ENCODE measurements around the gene LRCH3. TPM values are rescaled to one million over a fixed set of nuclear protein-coding genes. Genes with fewer than 3 reads are reported as not detected.
A peak's percentile ranks its signal among the peaks of the same experiment; 100 is the strongest.

The LRCH3 gene
- polyA plus RNA-seq (2013, experiment 1 of 2), result 28.3 TPM
- polyA plus RNA-seq (2013, experiment 2 of 2), result 26.8 TPM

DNA sequence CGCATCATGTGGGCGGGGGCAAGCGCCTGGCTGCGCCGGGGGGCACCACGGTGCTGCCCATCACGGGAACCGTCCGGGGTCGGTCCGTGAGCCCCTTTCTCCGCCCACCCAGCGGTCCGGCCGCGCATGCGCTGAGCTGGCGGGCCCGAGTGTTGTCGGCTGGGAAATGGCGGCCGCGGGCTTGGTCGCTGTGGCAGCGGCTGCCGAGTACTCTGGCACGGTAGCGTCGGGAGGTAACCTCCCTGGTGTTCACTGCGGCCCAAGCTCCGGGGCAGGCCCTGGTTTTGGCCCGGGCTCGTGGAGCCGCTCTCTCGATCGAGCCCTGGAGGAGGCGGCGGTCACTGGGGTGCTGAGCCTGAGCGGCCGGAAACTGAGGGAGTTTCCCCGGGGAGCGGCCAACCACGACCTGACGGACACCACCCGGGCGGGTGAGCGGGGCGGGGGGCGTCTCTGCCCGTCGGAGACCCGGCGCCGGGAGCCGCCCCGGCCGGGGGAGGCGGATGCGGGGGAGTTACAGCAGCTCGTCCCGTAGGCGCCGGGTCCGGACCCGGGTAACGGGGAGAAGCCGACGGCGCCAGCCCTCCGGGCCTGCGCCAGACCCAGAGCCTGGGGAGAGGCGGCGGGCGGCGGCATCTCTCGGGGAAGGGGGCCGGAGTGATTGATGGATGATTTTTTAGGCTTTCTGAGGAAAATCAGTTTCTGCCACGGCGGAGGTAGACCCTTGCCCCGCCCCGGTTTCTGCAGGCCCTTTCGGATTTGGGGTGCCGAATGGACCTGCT is at the start of gene LRCH3:
Gene LRCH3, plus strand, starts transcription at position 142 of the 779 bp plus-strand sequence. Its CDS starts 25 bp downstream, at position 167.
- peak within 1 kb of the TSS; percentile 68 for H3K23ac ChIP-seq (ENCODE audit: low read length)
- no peak within 1 kb of the TSS for H4K5ac ChIP-seq (ENCODE audit: low read length)
- no peak within 1 kb of the TSS for H2BK15ac ChIP-seq (replicated peaks; ENCODE audit: low read depth)
- H3K4me2 ChIP-seq (ENCODE audit: low read length), result peak within 1 kb of the TSS; percentile 82
- H2BK120ac ChIP-seq (ENCODE audit: low read depth, low read length), result no peak within 1 kb of the TSS
- peak within 1 kb of the TSS; percentile 81 for H3K4ac ChIP-seq (ENCODE audit: low read depth, low read length)
- H2AK5ac ChIP-seq (ENCODE audit: low read length), result peak within 1 kb of the TSS; percentile 67
- no peaks in the 10 kb centered on the region for H3K27me3 ChIP-seq (ENCODE audit: insufficient read depth, low read length, poor library complexity)
- DNase-seq, result peak; percentile 90
- H3K79me2 ChIP-seq (ENCODE audit: control insufficient read depth, insufficient read depth, low read length), result peaks cover 35% of the 10 kb centered on the region
- H3K9ac ChIP-seq (ENCODE audit: low read length), result peak within 1 kb of the TSS; percentile 97
- H3K79me1 ChIP-seq (ENCODE audit: low read length), result peaks cover 4% of the 10 kb centered on the region
- WGBS (ENCODE audit: extremely low coverage, insufficient coverage, low lambda C conversion rate), result no CpG with 5 or more reads among the region's 83 CpGs
- no peaks in the 10 kb centered on the region for H3K36me3 ChIP-seq (ENCODE audit: control insufficient read depth, insufficient read depth, low read length)
- peak within 1 kb of the TSS; percentile 98 for H3K56ac ChIP-seq (ENCODE audit: low read length)
- peak within 1 kb of the TSS; percentile 79 for H4K8ac ChIP-seq (ENCODE audit: low read depth, low read length)
- H3K18ac ChIP-seq (ENCODE audit: low read length), result peak within 1 kb of the TSS; percentile 92
- H3K4me1 ChIP-seq (ENCODE audit: control insufficient read depth, low read depth, low read length), result no peaks in the 10 kb centered on the region
- peak within 1 kb of the TSS; percentile 81 for H3K27ac ChIP-seq (ENCODE audit: low read depth, low read length)
- peak within 1 kb of the TSS; percentile 82 for H2BK5ac ChIP-seq (ENCODE audit: low read length)
- peak within 1 kb of the TSS; percentile 91 for H3K4me3 ChIP-seq (ENCODE audit: low read length)

DNA sequence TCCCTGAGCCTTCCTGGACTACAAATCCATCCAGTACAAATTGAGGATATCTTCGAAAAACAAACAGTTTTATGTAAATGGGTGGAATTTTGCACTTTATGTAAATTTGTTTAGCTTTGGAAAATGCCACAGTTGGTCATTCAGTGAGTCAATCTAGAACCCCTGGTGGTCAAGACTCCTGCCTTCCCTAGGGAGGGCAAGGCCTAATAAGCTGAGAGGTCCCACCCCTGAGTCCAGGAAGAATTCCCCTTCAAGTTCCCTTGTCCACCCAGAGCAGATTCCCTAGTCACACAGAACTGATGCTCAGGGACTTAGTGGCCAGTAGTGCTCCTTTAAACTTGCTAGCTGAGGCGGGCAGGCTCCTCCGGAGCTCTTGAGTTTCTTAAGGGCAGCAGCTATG is 48.3 kb upstream of the LRCH3 start:
- Histone ChIP-seq H4K5ac (ENCODE audit: low read length) (no peak overlapping the region), H3K9ac (ENCODE audit: low read length) (no peak overlapping the region), H2BK5ac (ENCODE audit: low read length) (no peak overlapping the region), H2AK5ac (ENCODE audit: low read length) (no peak overlapping the region), H3K56ac (ENCODE audit: low read length) (no peak overlapping the region), H3K4me2 (ENCODE audit: low read length) (no peak overlapping the region), H3K4me3 (ENCODE audit: low read length) (no peak overlapping the region), H3K27me3 (ENCODE audit: insufficient read depth, low read length, poor library complexity) (no peaks in the 10 kb centered on the region), H3K36me3 (ENCODE audit: control insufficient read depth, insufficient read depth, low read length) (no peaks in the 10 kb centered on the region), H3K23ac (ENCODE audit: low read length) (no peak overlapping the region), H4K8ac (ENCODE audit: low read depth, low read length) (no peak overlapping the region), H3K27ac (ENCODE audit: low read depth, low read length) (no peak overlapping the region), H3K4me1 (ENCODE audit: control insufficient read depth, low read depth, low read length) (no peaks in the 10 kb centered on the region), H3K79me2 (ENCODE audit: control insufficient read depth, insufficient read depth, low read length) (no peaks in the 10 kb centered on the region), H3K79me1 (ENCODE audit: low read length) (no peaks in the 10 kb centered on the region), H3K18ac (ENCODE audit: low read length) (no peak overlapping the region), H2BK15ac (replicated peaks; ENCODE audit: low read depth) (no peak overlapping the region), H3K4ac (ENCODE audit: low read depth, low read length) (no peak overlapping the region), H2BK120ac (ENCODE audit: low read depth, low read length) (no peak overlapping the region)
- no CpG with 5 or more reads among the region's 3 CpGs for WGBS (ENCODE audit: extremely low coverage, insufficient coverage, low lambda C conversion rate)
- DNase-seq, result peak; percentile 25

DNA sequence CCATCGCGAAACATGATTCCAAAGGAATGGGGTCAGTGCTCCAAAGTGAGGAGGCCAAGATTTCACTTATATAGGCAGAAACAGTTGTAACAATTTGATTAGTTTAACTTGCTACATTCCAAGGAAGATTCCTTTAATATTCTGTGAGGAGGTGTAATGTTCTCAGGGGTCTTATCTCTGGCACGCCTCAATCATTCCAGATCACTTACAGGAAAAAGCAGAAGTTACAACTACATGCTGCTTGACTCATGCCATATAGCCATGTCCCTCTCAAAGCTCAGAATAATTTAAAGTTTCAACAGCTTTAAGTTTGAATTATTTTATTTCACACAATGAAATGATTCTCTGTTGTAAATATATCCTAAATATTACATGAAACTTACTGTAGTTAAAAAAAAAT is 44.8 kb upstream of the LRCH3 start:
- Histone ChIP-seq H3K4me2 (ENCODE audit: low read length) (no peak overlapping the region), H4K5ac (ENCODE audit: low read length) (no peak overlapping the region), H3K79me2 (ENCODE audit: control insufficient read depth, insufficient read depth, low read length) (no peaks in the 10 kb centered on the region), H2BK15ac (replicated peaks; ENCODE audit: low read depth) (no peak overlapping the region), H3K4me3 (ENCODE audit: low read length) (no peak overlapping the region), H2AK5ac (ENCODE audit: low read length) (no peak overlapping the region), H3K56ac (ENCODE audit: low read length) (no peak overlapping the region), H3K4ac (ENCODE audit: low read depth, low read length) (no peak overlapping the region), H2BK120ac (ENCODE audit: low read depth, low read length) (no peak overlapping the region), H3K9ac (ENCODE audit: low read length) (no peak overlapping the region), H3K79me1 (ENCODE audit: low read length) (no peaks in the 10 kb centered on the region), H4K8ac (ENCODE audit: low read depth, low read length) (no peak overlapping the region), H3K4me1 (ENCODE audit: control insufficient read depth, low read depth, low read length) (no peaks in the 10 kb centered on the region), H2BK5ac (ENCODE audit: low read length) (no peak overlapping the region), H3K27me3 (ENCODE audit: insufficient read depth, low read length, poor library complexity) (no peaks in the 10 kb centered on the region), H3K27ac (ENCODE audit: low read depth, low read length) (no peak overlapping the region), H3K36me3 (ENCODE audit: control insufficient read depth, insufficient read depth, low read length) (no peaks in the 10 kb centered on the region), H3K23ac (ENCODE audit: low read length) (no peak overlapping the region), H3K18ac (ENCODE audit: low read length) (no peak overlapping the region)
- peak; percentile 58 for DNase-seq
- no CpG with 5 or more reads among the region's 3 CpGs for WGBS (ENCODE audit: extremely low coverage, insufficient coverage, low lambda C conversion rate)

DNA sequence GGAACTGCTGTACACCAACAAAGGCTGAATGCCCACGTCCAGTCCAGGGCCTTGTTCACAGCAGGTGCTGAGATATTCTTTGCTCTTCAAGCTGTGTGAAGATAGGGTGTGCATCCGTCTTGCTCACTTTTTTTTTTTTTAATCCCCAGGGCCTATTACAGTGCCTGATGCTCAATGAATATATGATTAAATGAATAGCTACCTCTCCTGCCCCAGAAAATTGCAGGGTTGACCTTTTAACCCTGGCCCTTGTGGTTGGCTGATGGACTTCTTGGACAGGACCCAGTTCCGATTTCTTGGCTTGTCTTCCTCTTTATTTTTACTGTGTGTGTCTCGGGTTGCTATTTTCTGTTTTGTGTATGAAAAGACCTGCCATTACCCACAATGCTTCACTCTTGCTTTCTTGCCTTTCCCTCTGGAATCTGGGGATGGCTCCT is 44.2 kb upstream of the LRCH3 start:
- H2BK5ac ChIP-seq (ENCODE audit: low read length), result no peak overlapping the region
- H3K18ac ChIP-seq (ENCODE audit: low read length), result no peak overlapping the region
- WGBS (ENCODE audit: extremely low coverage, insufficient coverage, low lambda C conversion rate), result no CpG with 5 or more reads among the region's 4 CpGs
- no peak overlapping the region for H2BK120ac ChIP-seq (ENCODE audit: low read depth, low read length)
- H3K36me3 ChIP-seq (ENCODE audit: control insufficient read depth, insufficient read depth, low read length), result no peaks in the 10 kb centered on the region
- H3K4ac ChIP-seq (ENCODE audit: low read depth, low read length), result no peak overlapping the region
- DNase-seq, result no peak
- no peak overlapping the region for H2BK15ac ChIP-seq (replicated peaks; ENCODE audit: low read depth)
- H2AK5ac ChIP-seq (ENCODE audit: low read length), result no peak overlapping the region
- no peak overlapping the region for H4K5ac ChIP-seq (ENCODE audit: low read length)
- H3K23ac ChIP-seq (ENCODE audit: low read length), result no peak overlapping the region
- H3K79me2 ChIP-seq (ENCODE audit: control insufficient read depth, insufficient read depth, low read length), result no peaks in the 10 kb centered on the region
- no peaks in the 10 kb centered on the region for H3K79me1 ChIP-seq (ENCODE audit: low read length)
- H3K4me1 ChIP-seq (ENCODE audit: control insufficient read depth, low read depth, low read length), result no peaks in the 10 kb centered on the region
- H3K56ac ChIP-seq (ENCODE audit: low read length), result no peak overlapping the region
- no peak overlapping the region for H3K27ac ChIP-seq (ENCODE audit: low read depth, low read length)
- H3K4me2 ChIP-seq (ENCODE audit: low read length), result no peak overlapping the region
- no peak overlapping the region for H3K9ac ChIP-seq (ENCODE audit: low read length)
- H3K4me3 ChIP-seq (ENCODE audit: low read length), result no peak overlapping the region
- no peak overlapping the region for H4K8ac ChIP-seq (ENCODE audit: low read depth, low read length)
- no peaks in the 10 kb centered on the region for H3K27me3 ChIP-seq (ENCODE audit: insufficient read depth, low read length, poor library complexity)

DNA sequence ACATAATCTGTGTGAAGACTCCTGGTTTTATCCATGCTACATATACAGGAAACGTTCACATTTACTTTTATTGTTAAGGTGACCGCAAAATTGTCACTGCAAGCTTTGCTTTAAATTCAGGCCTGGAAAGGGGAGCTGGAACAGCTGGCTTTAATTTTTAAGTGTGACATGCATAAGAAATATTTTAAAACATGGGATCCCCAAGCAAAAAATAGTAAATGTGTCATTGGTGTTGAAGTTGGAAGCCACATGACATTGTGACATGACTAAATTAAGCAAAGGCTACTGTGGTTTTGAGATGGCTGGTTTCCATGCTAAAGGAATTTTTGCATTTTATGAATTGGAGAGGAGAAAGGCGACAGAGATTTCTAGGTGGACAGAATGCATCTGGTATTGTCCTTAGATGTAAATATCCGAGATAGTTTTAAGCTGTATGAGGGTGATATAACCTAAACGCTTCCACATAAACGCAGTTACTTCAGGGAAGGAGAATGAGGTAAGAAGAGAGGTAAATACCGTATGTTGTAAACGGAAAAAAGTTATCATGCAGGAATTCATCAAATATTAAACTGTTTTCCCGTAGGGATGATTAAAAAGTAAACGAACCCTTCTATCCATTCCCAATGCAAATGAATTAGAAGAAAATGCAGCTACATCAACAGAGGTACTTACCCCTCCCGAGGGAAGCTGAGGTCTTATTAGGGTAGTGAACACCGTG is 42.3 kb upstream of the LRCH3 start:
- peak overlapping the region; percentile 98 for H3K4me2 ChIP-seq (ENCODE audit: low read length)
- H3K79me2 ChIP-seq (ENCODE audit: control insufficient read depth, insufficient read depth, low read length), result peaks cover 3% of the 10 kb centered on the region
- WGBS (ENCODE audit: extremely low coverage, insufficient coverage, low lambda C conversion rate), result no CpG with 5 or more reads among the region's 12 CpGs
- H2BK120ac ChIP-seq (ENCODE audit: low read depth, low read length), result no peak overlapping the region
- H2BK5ac ChIP-seq (ENCODE audit: low read length), result no peak overlapping the region
- H3K23ac ChIP-seq (ENCODE audit: low read length), result no peak overlapping the region
- H3K4ac ChIP-seq (ENCODE audit: low read depth, low read length), result no peak overlapping the region
- H4K5ac ChIP-seq (ENCODE audit: low read length), result no peak overlapping the region
- H3K79me1 ChIP-seq (ENCODE audit: low read length), result peaks cover 2% of the 10 kb centered on the region
- no peak overlapping the region for H2AK5ac ChIP-seq (ENCODE audit: low read length)
- no peak for DNase-seq
- H3K27ac ChIP-seq (ENCODE audit: low read depth, low read length), result no peak overlapping the region
- H3K56ac ChIP-seq (ENCODE audit: low read length), result peak overlapping the region; percentile 89
- no peaks in the 10 kb centered on the region for H3K36me3 ChIP-seq (ENCODE audit: control insufficient read depth, insufficient read depth, low read length)
- H3K18ac ChIP-seq (ENCODE audit: low read length), result no peak overlapping the region
- H3K4me1 ChIP-seq (ENCODE audit: control insufficient read depth, low read depth, low read length), result no peaks in the 10 kb centered on the region
- H2BK15ac ChIP-seq (replicated peaks; ENCODE audit: low read depth), result no peak overlapping the region
- H4K8ac ChIP-seq (ENCODE audit: low read depth, low read length), result no peak overlapping the region
- no peaks in the 10 kb centered on the region for H3K27me3 ChIP-seq (ENCODE audit: insufficient read depth, low read length, poor library complexity)
- peak overlapping the region; percentile 80 for H3K9ac ChIP-seq (ENCODE audit: low read length)
- H3K4me3 ChIP-seq (ENCODE audit: low read length), result peak overlapping the region; percentile 40
